Stimulated activated CD8-positive, alpha-beta memory T cell treated with anti-CD3 and anti-CD28 coated beads, Interleukin-4, amount 100 ng/mL, for 48 hours (primary cell): ENCODE results near the gene AHCY.
"Not testable (repeated sequence)": the region's sequence is repeated elsewhere in the genome, so short reads cannot be mapped to it uniquely, and the experiment has no call there.

ENCODE experiments used
- DNase-seq: peaks from one replicate; pipeline ENCODE4 v3.0.0-alpha.2; 2020

Gene AHCY

GRCh38 chr20:34295284-34295683 lies 7.9 kb downstream of the AHCY start:
- DNase-seq = no peak

GRCh38 chr20:34294563-34294962 lies 8.6 kb downstream of the AHCY start:
- DNase-seq = no peak

GRCh38 chr20:34293589-34293988 lies 9.6 kb downstream of the AHCY start:
- no peak for DNase-seq

GRCh38 chr20:34293119-34293518 lies 10.0 kb downstream of the AHCY start:
- DNase-seq = no peak

GRCh38 chr20:34292496-34292895 lies 10.7 kb downstream of the AHCY start:
- DNase-seq = no peak

- DNase-seq = no peak
Measured at GRCh38 chr20:34290471-34290870, 12.7 kb downstream of the AHCY start.

- not testable (repeated sequence) for DNase-seq
Measured at GRCh38 chr20:34287500-34287899, 15.7 kb downstream of the AHCY start.

GRCh38 chr20:34285450-34285849 lies 17.7 kb downstream of the AHCY start:
- no peak for DNase-seq

GRCh38 chr20:34283844-34284243 lies 19.3 kb downstream of the AHCY start:
- no peak for DNase-seq

GRCh38 chr20:34282041-34282440 lies 21.1 kb downstream of the AHCY start:
- no peak for DNase-seq

- DNase-seq = no peak
Measured at GRCh38 chr20:34281177-34281576, 22.0 kb downstream of the AHCY start.

GRCh38 chr20:34274694-34275093 lies 28.5 kb downstream of the AHCY start:
- DNase-seq = no peak

GRCh38 chr20:34271956-34272355 lies 31.2 kb downstream of the AHCY start:
- no peak for DNase-seq

- DNase-seq = no peak
Measured at GRCh38 chr20:34269996-34270627, 33.0 kb downstream of the AHCY start.

GRCh38 chr20:34268851-34269636 lies 34.1 kb downstream of the AHCY start:
- peak; percentile 32 for DNase-seq

- DNase-seq = no peak
Measured at GRCh38 chr20:34268145-34268544, 35.0 kb downstream of the AHCY start.

- DNase-seq = no peak
Measured at GRCh38 chr20:34264141-34264540, 39.0 kb downstream of the AHCY start.

GRCh38 chr20:34263468-34263867 lies 39.7 kb downstream of the AHCY start:
- not testable (repeated sequence) for DNase-seq

- DNase-seq = no peak
Measured at GRCh38 chr20:34262488-34263288, 40.5 kb downstream of the AHCY start.

- DNase-seq = no peak
Measured at GRCh38 chr20:34260208-34260942, 42.8 kb downstream of the AHCY start.

- no peak for DNase-seq
Measured at GRCh38 chr20:34256629-34257124, 46.5 kb downstream of the AHCY start.

- DNase-seq = no peak
Measured at GRCh38 chr20:34254979-34255378, 48.2 kb downstream of the AHCY start.
